COR-L47 (cell line): Measurements from ENCODE around the gene GNG2.

Source experiments
- DNase-seq: peaks from one replicate; lab custom pipeline; 2025; lab: John Stamatoyannopoulos, UW

GNG2 gene

GRCh38 chr14:51856792-51857296, 3.6 kb upstream of the GNG2 start:
- no peak for DNase-seq

GRCh38 chr14:51859131-51859530, 1.3 kb upstream of the GNG2 start:
- no peak for DNase-seq

GRCh38 chr14:51860825-51861499, 550 bp downstream of the GNG2 start:
- DNase-seq: no peak

- DNase-seq: no peak
Measured at GRCh38 chr14:51862176-51862796, 1.9 kb downstream of the GNG2 start.

- no peak for DNase-seq
Measured at GRCh38 chr14:51862860-51863259, 2.4 kb downstream of the GNG2 start.

- no peak for DNase-seq
Measured at GRCh38 chr14:51865953-51866747, 5.7 kb downstream of the GNG2 start.

GRCh38 chr14:51867741-51868140, 7.3 kb downstream of the GNG2 start:
- DNase-seq: no peak

- DNase-seq: no peak
Measured at GRCh38 chr14:51868405-51868804, 8.0 kb downstream of the GNG2 start.

- no peak for DNase-seq
Measured at GRCh38 chr14:51869411-51870100, 9.1 kb downstream of the GNG2 start.

- DNase-seq: no peak
Measured at GRCh38 chr14:51870606-51871005, 10.2 kb downstream of the GNG2 start.

- no peak for DNase-seq
Measured at GRCh38 chr14:51871846-51872245, 11.4 kb downstream of the GNG2 start.

GRCh38 chr14:51872396-51872795, 12.0 kb downstream of the GNG2 start:
- DNase-seq: peak; percentile 34

GRCh38 chr14:51873221-51873893, 12.9 kb downstream of the GNG2 start:
- peak; percentile 87 for DNase-seq

GRCh38 chr14:51877810-51878209, 17.4 kb downstream of the GNG2 start:
- no peak for DNase-seq

- no peak for DNase-seq
Measured at GRCh38 chr14:51879170-51879569, 18.8 kb downstream of the GNG2 start.

GRCh38 chr14:51880835-51881580, 20.6 kb downstream of the GNG2 start:
- DNase-seq: no peak

- no peak for DNase-seq
Measured at GRCh38 chr14:51881636-51882035, 21.2 kb downstream of the GNG2 start.

- no peak for DNase-seq
Measured at GRCh38 chr14:51883232-51883631, 22.8 kb downstream of the GNG2 start.

GRCh38 chr14:51884086-51884927, 23.9 kb downstream of the GNG2 start:
- DNase-seq: no peak

GRCh38 chr14:51889851-51890250, 29.4 kb downstream of the GNG2 start:
- DNase-seq: no peak
